K562 (cell line): ENCODE results near the gene SOCS7. TPM values are rescaled to one million over a fixed set of nuclear protein-coding genes. Genes with fewer than 3 reads are reported as not detected.

Experiments used
- ATAC-seq: fragments of 200-7000 bp; cut with Tn5 transposase; 3 replicates; pipeline ENCODE4 v1.9.1; 2020; ENCODE audit warnings: moderate library complexity
- BruUV-seq: library from RNA; stranded (reverse); fragments of 400-500 nt; replicated peaks from 2 replicates; lab custom pipeline; 2021; lab: Mats Ljungman, UMichigan
- CTCF ChIA-PET: fragments of 300-600 bp; formaldehyde crosslinking; extraction: SDS; loops from one replicate; lab custom pipeline; 2021; ENCODE audit warnings: low intra/inter-chr PET ratio; lab: Yijun Ruan, JAX
- POLR2A ChIA-PET: fragments of 300-600, 350-650 bp; sonication (Branson Sonifier 250); formaldehyde crosslinking; extraction: SDS; loops from one replicate; lab custom pipeline; 2021; ENCODE audit warnings: antibody characterized with exemption, inconsistent platforms; lab: Yijun Ruan, JAX
- DNase-seq, 4 experiments: peaks; one replicate each; pipeline versions ENCODE4 v3.0.0 to v3.0.0-alpha.2; 2011 to 2018; ENCODE audit warnings: low spot score in 3 of 4, mixed read lengths in 3 of 4; ENCODE audit errors: extremely low read depth in 1 of 4
- FAIRE-seq: peaks from 2 replicates; lab custom pipeline; 2011; peaks lifted over from hg19 to GRCh38; lab: Jason Lieb, UNC
- H2AFZ ChIP-seq: 2 replicates; pipeline ENCODE4 v1.6.0; 2011; ENCODE audit warnings: low read depth, low read length, control low read depth, inconsistent platforms
- H3K27ac ChIP-seq: fragments of 200-600 bp; 3 replicates; pipeline ENCODE4 v1.8.0; 2011; ENCODE audit warnings: low read depth, mild to moderate bottlenecking, control low read depth, inconsistent platforms, low read length, moderate library complexity, mixed read lengths; ENCODE audit errors: extremely low read depth
- H3K27me3 ChIP-seq, 2 experiments: fragments of 300-600 bp in 1 of 2; 2 replicates in 1 of 2; 3 replicates in 1 of 2; pipeline versions ENCODE4 v1.6.0 to v1.8.0; 2011; ENCODE audit warnings: inconsistent platforms in 2 of 2, low read length in 2 of 2, mild to moderate bottlenecking in 1 of 2, mixed read lengths in 1 of 2, moderate library complexity in 1 of 2; ENCODE audit not compliant: control insufficient read depth in 2 of 2, insufficient read depth in 2 of 2
- H3K36me3 ChIP-seq: fragments of 300-600 bp; 3 replicates; pipeline ENCODE4 v1.8.0; 2011; ENCODE audit warnings: mild to moderate bottlenecking, low read length, inconsistent platforms; ENCODE audit not compliant: control insufficient read depth, insufficient read depth
- H3K4me1 ChIP-seq, 2 experiments: fragments of 200-600 bp in 1 of 2; replicated peaks in 1 of 2; 2 replicates in 1 of 2; 3 replicates in 1 of 2; pipeline versions ENCODE4 v1.5.1 to v1.8.0; 2011; ENCODE audit warnings: inconsistent platforms in 2 of 2, low read length in 2 of 2, mild to moderate bottlenecking in 1 of 2, mixed read lengths in 1 of 2, moderate library complexity in 1 of 2; ENCODE audit not compliant: control insufficient read depth in 2 of 2, insufficient read depth in 2 of 2
- H3K4me2 ChIP-seq: 2 replicates; pipeline ENCODE4 v1.6.1; 2011; ENCODE audit warnings: low read length, control low read depth, inconsistent platforms, mixed read lengths; ENCODE audit not compliant: insufficient read depth
- H3K4me3 ChIP-seq: fragments of 200-600 bp; sonication (generic), shearing (Covaris generic); 2 replicates; pipeline ENCODE4 v1.5.1; 2016; ENCODE audit warnings: control low read depth, inconsistent platforms
- H3K79me2 ChIP-seq: fragments of 200-600 bp; 3 replicates; pipeline ENCODE4 v1.8.0; 2011; ENCODE audit warnings: low read length, inconsistent platforms; ENCODE audit not compliant: control insufficient read depth, insufficient read depth
- H3K9ac ChIP-seq, 2 experiments: 2 replicates each; pipeline versions ENCODE4 v1.6.0 to v1.6.1; 2011; ENCODE audit warnings: low read depth in 2 of 2, low read length in 2 of 2, control low read depth in 1 of 2, inconsistent platforms in 1 of 2, mild to moderate bottlenecking in 1 of 2, mixed read lengths in 1 of 2; ENCODE audit not compliant: insufficient read depth in 1 of 2
- H3K9me1 ChIP-seq: one replicate; pipeline ENCODE4 v1.6.0; 2011; ENCODE audit warnings: inconsistent platforms, mild to moderate bottlenecking, low read length, moderate library complexity; ENCODE audit not compliant: control insufficient read depth, insufficient read depth
- H3K9me3 ChIP-seq: replicated peaks from 2 replicates; pipeline ENCODE4 v1.5.1; 2011; ENCODE audit warnings: low read depth, low read length, inconsistent platforms; ENCODE audit not compliant: control insufficient read depth, insufficient read depth
- H4K20me1 ChIP-seq: replicated peaks from 2 replicates; pipeline ENCODE4 v1.6.1; 2011; ENCODE audit warnings: low read length, inconsistent platforms, mixed read lengths; ENCODE audit not compliant: control insufficient read depth, insufficient read depth
- CHD1 ChIP-seq: fragments of 200-600 bp; sonication (generic); IDR thresholded peaks from one replicate; pipeline ENCODE4 v1.6.1; 2012; ENCODE audit warnings: mild to moderate bottlenecking, moderate library complexity, low read length, inconsistent platforms
- CSDE1 ChIP-seq, 2 experiments: fragments of 450-650 bp; IDR thresholded peaks; 2 replicates each; pipeline ENCODE4 v1.6.1; 2016; ENCODE audit warnings: mild to moderate bottlenecking in 1 of 2
- DDX20 ChIP-seq: fragments of 450-650 bp; IDR thresholded peaks from 2 replicates; pipeline ENCODE4 v1.6.1; 2016; ENCODE audit warnings: missing genetic modification characterization, low read depth, mild to moderate bottlenecking, missing compliant biosample characterization, moderate library complexity
- DMBX1 ChIP-seq: fragments of 250-450 bp; sonication (Bioruptor Pico); IDR thresholded peaks from 2 replicates; pipeline ENCODE4 v1.8.0; 2022; ENCODE audit warnings: inconsistent platforms, mild to moderate bottlenecking, moderate library complexity, borderline replicate concordance
- E4F1 ChIP-seq: fragments of 250-450 bp; sonication (Bioruptor Pico); IDR thresholded peaks from 2 replicates; pipeline ENCODE4 v1.5.0; 2021; ENCODE audit warnings: mild to moderate bottlenecking, borderline replicate concordance
- ESRRA ChIP-seq: fragments of 450-650 bp; IDR thresholded peaks from 2 replicates; pipeline ENCODE4 v1.6.1; 2014; ENCODE audit warnings: low read depth, mild to moderate bottlenecking, moderate library complexity, borderline replicate concordance
- ETV1 ChIP-seq: fragments of 450-650 bp; conservative IDR thresholded peaks from 2 replicates; pipeline ENCODE4 v1.6.1; 2016; ENCODE audit warnings: missing genetic modification characterization, control low read depth, low read depth, missing compliant biosample characterization
- KLF1 ChIP-seq: fragments of 450-650 bp; IDR thresholded peaks from 2 replicates; pipeline ENCODE4 v1.6.1; 2016; ENCODE audit warnings: missing genetic modification characterization, missing compliant biosample characterization
- MCM2 ChIP-seq: fragments of 450-650 bp; IDR thresholded peaks from 2 replicates; pipeline ENCODE4 v1.6.1; 2017; ENCODE audit warnings: low read depth, mild to moderate bottlenecking
- NFATC3 ChIP-seq: fragments of 450-650 bp; IDR thresholded peaks from 2 replicates; pipeline ENCODE4 v1.6.1; 2017; ENCODE audit warnings: mild to moderate bottlenecking
- PTBP1 ChIP-seq: fragments of 200-400 bp; formaldehyde crosslinking; IDR thresholded peaks from 2 replicates; pipeline ENCODE4 v1.6.1; 2017; ENCODE audit warnings: low read depth, low read length
- RBFOX2 ChIP-seq: fragments of 200-400 bp; formaldehyde crosslinking; IDR thresholded peaks from 2 replicates; pipeline ENCODE4 v1.6.1; 2017; ENCODE audit warnings: low read depth, mild to moderate bottlenecking, low read length, moderate library complexity
- SIN3B ChIP-seq: fragments of 450-650 bp; IDR thresholded peaks from 2 replicates; pipeline ENCODE4 v1.6.1; 2017; ENCODE audit warnings: low read depth, mild to moderate bottlenecking, moderate library complexity
- TEAD4 ChIP-seq, 2 experiments: sonication (generic) in 1 of 2; formaldehyde crosslinking in 1 of 2; IDR thresholded peaks; 2 replicates each; pipeline versions ENCODE4 v1.6.1 to v1.8.0; 2012 to 2022; ENCODE audit warnings: borderline replicate concordance in 1 of 2, inconsistent platforms in 1 of 2, low read length in 1 of 2, mild to moderate bottlenecking in 1 of 2, missing genetic modification reagents in 1 of 2
- ZNF140 ChIP-seq: fragments of 250-450 bp; sonication (Bioruptor Pico); IDR thresholded peaks from 2 replicates; pipeline ENCODE4 v1.8.0; 2021; ENCODE audit warnings: moderate library complexity, mild to moderate bottlenecking, inconsistent platforms
- ZNF311 ChIP-seq: fragments of 250-450 bp; sonication (Bioruptor Pico); IDR thresholded peaks from 2 replicates; pipeline ENCODE4 v1.4.0; 2020; ENCODE audit warnings: mild to moderate bottlenecking, moderate library complexity
- WGBS: fragments of 100-300 bp; shearing (Covaris generic); methylation state at CpG from one replicate; pipeline ENCODE4 v1.1.6; 2016; ENCODE audit warnings: low coverage, mixed read lengths; ENCODE audit not compliant: insufficient coverage; ENCODE audit errors: missing lambda C conversion rate; 5-methylcytosine and 5-hydroxymethylcytosine counted together
- in situ Hi-C: fragments of 300-500 bp; cut with MboI; formaldehyde crosslinking; loops from 4 replicates; pipeline ENCODE4 v1.15.0; 2018; ENCODE audit warnings: inconsistent platforms, mixed read lengths
- intact Hi-C: fragments of 100-400 bp; cut with micrococcal nuclease; formaldehyde crosslinking; loops from 2 replicates; pipeline ENCODE4 v1.14.2; 2022
- polyA plus RNA-seq, 8 experiments: library from polyadenylated mRNA; depleted of rRNA in 4 of 8; stranded (reverse) in 5 of 8; unstranded in 3 of 8; fragments of >200 nt; fragmentation: Nextera tagmentation in 2 of 8; fragmentation: Illumina TruSeq in 1 of 8; extraction: Ambion mirVana in 2 of 8; extraction: Trizol in 1 of 8; gene quantifications; 2 replicates each; pipeline versions ENCODE4 v1.2.1 to v1.2.3, GENCODE V29; 2011 to 2014; ENCODE audit warnings: inconsistent platforms in 1 of 8, missing spikeins in 1 of 8
- total RNA-seq, 7 experiments: library from RNA; depleted of rRNA in 6 of 7; stranded (reverse); fragments of >200 nt in 6 of 7; fragmentation: Illumina TruSeq in 2 of 7; extraction: Trizol in 2 of 7; gene quantifications; 2 replicates each; pipeline versions ENCODE4 v1.2.1 to v1.2.3, GENCODE V29; 2011 to 2021; ENCODE audit warnings: low replicate concordance in 1 of 7

SOCS7 gene
- total and polyA plus RNA-seq, 9 of the 15 experiments (the other 6 are each of a cell fraction or from before 2014, with no cell fraction given) = 0.94 to 14.5 (median 8.2) TPM

- no peaks in the 10 kb centered on the region for H3K9me3 ChIP-seq
- H3K9me1 ChIP-seq = no peaks in the 10 kb centered on the region
- H3K9ac ChIP-seq = peak overlapping the region; percentile 72 to 91; a peak in 3 of 4 replicates
- in situ Hi-C loops = no loop called here
- no TSS peak for BruUV-seq
- H4K20me1 ChIP-seq = peaks cover 9% of the 10 kb centered on the region; the same call in 1 of the 2 replicates
- H3K4me2 ChIP-seq = peak overlapping the region; percentile 88
- H3K4me3 ChIP-seq = peak overlapping the region; percentile 73
- ATAC-seq (no peak), FAIRE-seq (no peak), DNase-seq (no peak)
- peaks cover 25% of the 10 kb centered on the region for H3K79me2 ChIP-seq
- peaks cover 22 to 23% of the 10 kb centered on the region in 2 experiments; a peak in 4 of 5 replicates for H3K4me1 ChIP-seq
- intact Hi-C loops = loop anchor here (5.0 kb wide), 1 partner anchor 314 kb away; no protein-coding TSS in a partner anchor
- 30% methylated on average over 8 of the region's 8 CpGs for WGBS
- CTCF ChIA-PET = no interaction called here
- no peaks in the 10 kb centered on the region for H3K27me3 ChIP-seq
- H3K27ac ChIP-seq = no peak overlapping the region
- H3K36me3 ChIP-seq = no peaks in the 10 kb centered on the region
- POLR2A ChIA-PET = interaction anchor here (0.5 to 3.5 kb wide), 12 partner anchors 8 to 156 kb away, joined by 3 to 34 read pairs (median 3); partner anchors contain the start of gene GPR179
- H2AFZ ChIP-seq = peak overlapping the region; percentile 36; the same call in 1 of the 2 replicates
- TF ChIP-seq KLF1 (tag) (no peak), MCM2 (no peak), SIN3B (no peak), RBFOX2 (no peak), E4F1 (CRISPR knock-in tag) (no peak), DMBX1 (no peak), PTBP1 (no peak), TEAD4 (IDR thresholded peaks at IDR 0.05; ENCODE audit: low read length) (no peak), TEAD4 (CRISPR knock-in tag; IDR thresholded peaks at IDR 0.05; ENCODE audit: borderline replicate concordance) (no peak), CHD1 (no peak), ZNF140 (no peak), NFATC3 (no peak), ESRRA (no peak), ZNF311 (CRISPR knock-in tag) (no peak), DDX20 (no peak), CSDE1 (IDR thresholded peaks at IDR 0.05) (no peak), ETV1 (no peak)
These were observed 1.5 kb downstream of the SOCS7 start for GRCh38 chr17:38353086-38353604.
